Effector CD8-positive, alpha-beta T cell (primary cell): ENCODE results near the gene KCTD19.

Experiments
- DNase-seq: peaks from one replicate; lab custom pipeline; 2025; lab: John Stamatoyannopoulos, UW

KCTD19 gene

DNA sequence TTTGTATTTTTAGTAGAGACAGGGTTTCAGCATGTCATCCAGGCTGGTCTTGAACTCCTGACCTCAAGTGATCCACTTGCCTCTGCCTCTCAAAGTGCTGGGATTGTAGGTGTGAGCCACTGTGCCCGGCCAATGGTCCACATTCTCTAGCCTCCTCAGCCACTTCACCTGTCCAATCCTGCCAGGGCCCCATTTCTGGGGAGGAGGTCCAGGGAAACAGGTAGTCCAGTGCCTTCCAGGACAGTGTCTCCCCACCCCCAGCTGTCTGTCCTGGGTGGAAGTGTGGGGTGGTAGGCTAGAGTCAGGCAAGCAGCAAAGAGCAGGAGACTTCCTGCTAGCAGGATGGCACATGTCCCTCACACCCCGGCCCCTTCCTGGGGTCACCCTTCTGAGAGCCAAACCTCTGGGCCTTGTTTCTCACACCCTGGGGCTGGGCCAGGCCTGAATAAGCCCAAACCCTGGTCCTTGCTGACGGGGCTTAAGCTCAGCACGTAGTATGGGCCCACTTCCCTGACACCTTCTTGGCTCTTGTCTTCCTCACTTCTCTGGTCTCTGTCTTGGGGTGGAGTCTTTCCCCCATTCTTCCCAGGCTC lies 84.3 kb downstream of the KCTD19 start:
- no peak for DNase-seq

DNA sequence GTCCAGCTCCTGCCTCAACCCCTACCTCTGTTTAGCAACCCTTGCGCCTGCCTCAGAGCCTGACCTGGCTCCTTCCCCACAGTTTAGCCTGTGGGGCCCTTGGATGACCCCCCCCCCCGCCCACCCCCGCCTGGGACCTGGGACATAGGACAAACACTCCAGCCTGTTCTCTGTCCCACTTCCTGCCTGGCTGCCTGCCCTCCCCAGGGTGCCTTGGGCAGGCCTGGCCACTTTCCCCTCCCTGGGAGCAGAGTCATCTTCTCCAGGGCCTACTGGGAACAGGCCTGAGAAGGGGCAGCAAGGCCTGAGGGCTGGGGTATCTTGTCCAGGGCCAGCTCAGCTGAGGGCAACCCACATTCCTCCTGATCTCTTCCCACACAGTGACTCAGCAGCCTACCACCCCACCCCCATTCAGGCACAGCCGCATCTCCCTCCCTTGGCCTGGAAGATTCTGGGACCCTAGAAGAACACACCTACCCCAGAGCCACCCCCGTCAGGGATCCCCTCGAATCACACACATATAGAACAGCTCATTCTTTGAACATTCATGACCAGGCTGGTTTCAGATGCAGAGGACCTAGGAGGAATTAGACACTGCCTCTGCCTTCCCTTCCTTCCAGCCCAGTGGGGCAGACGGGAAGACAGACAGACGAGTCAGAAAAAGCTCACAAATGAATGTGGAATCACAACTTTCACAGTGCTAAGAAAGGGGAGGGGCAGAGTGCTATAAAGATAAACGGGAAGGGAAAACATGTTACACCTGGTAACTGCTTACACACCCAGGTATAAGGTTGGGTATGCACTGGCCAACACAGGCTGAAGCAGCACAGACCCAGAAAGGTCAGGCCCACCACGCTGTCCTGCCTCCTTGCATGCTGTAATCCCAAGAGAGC lies 85.3 kb downstream of the KCTD19 start:
- no peak for DNase-seq

DNA sequence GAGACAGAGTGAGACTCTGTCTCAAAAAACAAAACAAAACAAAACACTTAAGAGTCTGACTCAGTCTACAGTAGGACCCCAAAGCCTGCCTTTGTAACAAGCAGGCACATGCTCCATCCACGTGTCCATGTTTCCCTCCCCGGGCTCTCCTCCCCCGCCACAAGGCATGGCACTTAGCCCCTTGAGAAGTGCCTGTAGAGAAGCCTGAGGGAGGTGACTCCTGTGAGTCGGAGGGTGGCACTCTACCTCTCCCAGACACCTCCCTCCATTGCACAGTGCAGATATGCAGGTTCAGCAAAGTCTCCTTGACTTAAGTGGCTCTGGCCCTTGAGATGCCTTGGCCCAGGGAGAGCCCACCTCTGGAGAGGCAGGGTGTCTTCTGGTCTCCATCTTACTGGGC lies 86.0 kb downstream of the KCTD19 start:
- DNase-seq, result no peak
